ENCODE measurements around the gene ITGA4.

ITGA4 gene

DNA sequence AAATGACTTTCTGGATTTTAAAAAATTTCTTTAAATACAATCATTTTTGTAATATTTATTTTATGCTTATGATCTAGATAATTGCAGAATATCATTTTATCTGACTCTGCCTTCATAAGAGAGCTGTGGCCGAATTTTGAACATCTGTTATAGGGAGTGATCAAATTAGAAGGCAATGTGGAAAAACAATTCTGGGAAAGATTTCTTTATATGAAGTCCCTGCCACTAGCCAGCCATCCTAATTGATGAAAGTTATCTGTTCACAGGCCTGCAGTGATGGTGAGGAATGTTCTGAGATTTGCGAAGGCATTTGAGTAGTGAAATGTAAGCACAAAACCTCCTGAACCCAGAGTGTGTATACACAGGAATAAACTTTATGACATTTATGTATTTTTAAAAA lies 79.5 kb downstream of the ITGA4 start:
- peaks cover 0 to 3% (median 0%) of the 10 kb centered on the region in 5 donors for H3K36me3 ChIP-seq (ENCODE audit: control insufficient read depth in 5 of 5, insufficient read depth in 5 of 5, low read length in 5 of 5)
- H3K27ac ChIP-seq (ENCODE audit: low read depth, low read length) = no peak overlapping the region
- no peak overlapping the region for H3K4me3 ChIP-seq (ENCODE audit: low read depth in 1 of 5, low read length in 5 of 5)
- H3K9ac ChIP-seq (ENCODE audit: low read length in 5 of 5) = no peak overlapping the region
- no peaks in the 10 kb centered on the region for H3K9me3 ChIP-seq (ENCODE audit: control insufficient read depth in 5 of 5, low read length in 5 of 5)
- no peaks in the 10 kb centered on the region for H3K4me1 ChIP-seq (ENCODE audit: control insufficient read depth in 5 of 5, insufficient read depth in 5 of 5, low read length in 5 of 5)
- no peaks in the 10 kb centered on the region for H3K27me3 ChIP-seq (ENCODE audit: control insufficient read depth in 5 of 5, insufficient read depth in 4 of 5, low read length in 5 of 5)

DNA sequence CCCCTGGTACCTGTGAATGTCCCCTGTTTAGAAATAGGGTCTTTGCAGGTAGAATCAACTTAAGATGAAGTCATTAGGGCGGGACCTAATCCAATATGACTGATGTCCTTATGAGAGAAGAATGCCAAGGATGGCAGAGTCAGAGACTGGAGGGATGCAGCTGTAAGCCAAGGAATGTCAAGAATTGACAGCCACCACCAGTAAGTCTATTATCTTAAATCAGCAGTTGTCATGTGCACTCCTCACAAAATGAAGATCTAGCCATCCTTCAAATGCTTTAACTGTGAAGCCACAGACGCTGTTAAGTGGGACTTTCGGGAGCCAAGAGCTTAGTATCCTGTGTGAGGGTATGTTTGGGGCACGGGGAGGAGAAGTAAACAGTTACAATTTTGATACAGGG lies 83.2 kb downstream of the ITGA4 start:
- Histone ChIP-seq H3K27me3 (ENCODE audit: control insufficient read depth in 5 of 5, insufficient read depth in 4 of 5, low read length in 5 of 5) (no peaks in the 10 kb centered on the region), H3K9ac (ENCODE audit: low read length in 5 of 5) (no peak overlapping the region), H3K27ac (ENCODE audit: low read depth, low read length) (no peak overlapping the region), H3K36me3 (ENCODE audit: control insufficient read depth in 5 of 5, insufficient read depth in 5 of 5, low read length in 5 of 5) (peaks cover 0 to 3% (median 0%) of the 10 kb centered on the region in 5 donors), H3K4me1 (ENCODE audit: control insufficient read depth in 5 of 5, insufficient read depth in 5 of 5, low read length in 5 of 5) (no peaks in the 10 kb centered on the region), H3K9me3 (ENCODE audit: control insufficient read depth in 5 of 5, low read length in 5 of 5) (no peaks in the 10 kb centered on the region), H3K4me3 (ENCODE audit: low read depth in 1 of 5, low read length in 5 of 5) (no peak overlapping the region)

DNA sequence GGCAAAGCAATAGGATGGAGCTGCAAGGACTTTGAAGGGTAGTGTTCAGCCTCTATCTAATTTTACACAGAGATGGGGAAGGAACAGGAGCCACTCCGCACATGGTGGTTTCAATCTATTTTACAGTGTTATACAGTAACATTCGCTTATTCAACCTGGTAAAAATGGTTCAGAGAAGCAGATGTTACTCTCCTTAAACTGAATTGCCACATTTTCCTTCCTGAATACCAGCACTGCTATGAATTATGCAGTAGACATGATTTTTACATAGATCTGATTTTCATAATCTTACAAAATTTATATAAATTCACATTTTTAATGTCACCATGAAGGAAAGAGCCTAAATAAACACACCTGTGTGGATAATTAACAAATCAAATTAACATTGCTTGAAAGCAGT lies 85.0 kb downstream of the ITGA4 start:
- peaks cover 0 to 3% (median 0%) of the 10 kb centered on the region in 5 donors for H3K36me3 ChIP-seq (ENCODE audit: control insufficient read depth in 5 of 5, insufficient read depth in 5 of 5, low read length in 5 of 5)
- H3K4me1 ChIP-seq (ENCODE audit: control insufficient read depth in 5 of 5, insufficient read depth in 5 of 5, low read length in 5 of 5) = no peaks in the 10 kb centered on the region
- no peak overlapping the region for H3K9ac ChIP-seq (ENCODE audit: low read length in 5 of 5)
- no peaks in the 10 kb centered on the region for H3K9me3 ChIP-seq (ENCODE audit: control insufficient read depth in 5 of 5, low read length in 5 of 5)
- H3K27me3 ChIP-seq (ENCODE audit: control insufficient read depth in 5 of 5, insufficient read depth in 4 of 5, low read length in 5 of 5) = no peaks in the 10 kb centered on the region
- H3K27ac ChIP-seq (ENCODE audit: low read depth, low read length) = no peak overlapping the region
- H3K4me3 ChIP-seq (ENCODE audit: low read depth in 1 of 5, low read length in 5 of 5) = no peak overlapping the region

DNA sequence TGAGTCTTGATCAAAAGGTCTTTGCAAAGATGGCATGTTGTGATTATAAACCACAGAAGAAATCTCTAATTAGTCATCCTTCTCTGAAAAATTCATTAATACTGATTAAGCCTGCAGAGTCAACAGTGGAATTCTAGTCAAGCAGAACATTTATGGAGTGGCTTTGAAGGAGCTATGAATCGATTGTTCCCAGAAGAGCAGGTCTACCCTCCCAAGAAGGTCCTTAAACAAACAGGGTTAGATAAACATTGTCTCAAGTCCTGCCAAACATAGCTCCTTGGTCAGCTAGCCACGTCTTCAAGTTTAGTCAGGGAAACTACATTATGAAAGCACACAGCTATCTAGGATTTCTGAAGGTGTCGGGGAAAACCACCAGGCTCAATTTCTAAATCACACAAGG lies 88.9 kb downstream of the ITGA4 start:
- H3K9me3 ChIP-seq (ENCODE audit: control insufficient read depth in 5 of 5, low read length in 5 of 5) = no peaks in the 10 kb centered on the region
- H3K9ac ChIP-seq (ENCODE audit: low read length in 5 of 5) = no peak overlapping the region
- H3K27me3 ChIP-seq (ENCODE audit: control insufficient read depth in 5 of 5, insufficient read depth in 4 of 5, low read length in 5 of 5) = no peaks in the 10 kb centered on the region
- H3K27ac ChIP-seq (ENCODE audit: low read depth, low read length) = no peak overlapping the region
- H3K4me3 ChIP-seq (ENCODE audit: low read depth in 1 of 5, low read length in 5 of 5) = no peak overlapping the region
- H3K4me1 ChIP-seq (ENCODE audit: control insufficient read depth in 5 of 5, insufficient read depth in 5 of 5, low read length in 5 of 5) = no peaks in the 10 kb centered on the region
- no peaks in the 10 kb centered on the region for H3K36me3 ChIP-seq (ENCODE audit: control insufficient read depth in 5 of 5, insufficient read depth in 5 of 5, low read length in 5 of 5)

DNA sequence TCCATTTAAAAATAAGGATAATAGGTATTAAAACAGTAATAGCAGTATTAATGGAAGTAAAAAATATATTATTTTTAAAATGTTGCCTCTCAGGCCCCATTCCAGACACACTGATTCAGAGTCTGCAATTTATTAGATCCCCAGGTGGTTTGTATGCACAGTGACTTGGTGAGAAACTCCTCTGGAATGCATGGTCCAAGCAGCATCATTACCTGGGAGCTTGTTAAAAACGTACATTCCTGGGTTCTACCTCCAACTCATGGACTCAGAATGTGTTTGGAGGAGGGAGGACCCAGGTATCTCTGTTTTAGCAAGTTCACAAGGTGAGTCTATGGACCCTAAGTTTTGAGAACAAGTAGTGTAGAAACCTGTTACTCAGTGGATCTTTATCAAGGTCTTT lies 95.6 kb downstream of the ITGA4 start:
- Histone ChIP-seq H3K36me3 (ENCODE audit: control insufficient read depth in 5 of 5, insufficient read depth in 5 of 5, low read length in 5 of 5) (no peaks in the 10 kb centered on the region), H3K4me1 (ENCODE audit: control insufficient read depth in 5 of 5, insufficient read depth in 5 of 5, low read length in 5 of 5) (no peaks in the 10 kb centered on the region), H3K9me3 (ENCODE audit: control insufficient read depth in 5 of 5, low read length in 5 of 5) (no peaks in the 10 kb centered on the region), H3K27me3 (ENCODE audit: control insufficient read depth in 5 of 5, insufficient read depth in 4 of 5, low read length in 5 of 5) (no peaks in the 10 kb centered on the region), H3K27ac (ENCODE audit: low read depth, low read length) (no peak overlapping the region), H3K9ac (ENCODE audit: low read length in 5 of 5) (no peak overlapping the region), H3K4me3 (ENCODE audit: low read depth in 1 of 5, low read length in 5 of 5) (no peak overlapping the region)

DNA sequence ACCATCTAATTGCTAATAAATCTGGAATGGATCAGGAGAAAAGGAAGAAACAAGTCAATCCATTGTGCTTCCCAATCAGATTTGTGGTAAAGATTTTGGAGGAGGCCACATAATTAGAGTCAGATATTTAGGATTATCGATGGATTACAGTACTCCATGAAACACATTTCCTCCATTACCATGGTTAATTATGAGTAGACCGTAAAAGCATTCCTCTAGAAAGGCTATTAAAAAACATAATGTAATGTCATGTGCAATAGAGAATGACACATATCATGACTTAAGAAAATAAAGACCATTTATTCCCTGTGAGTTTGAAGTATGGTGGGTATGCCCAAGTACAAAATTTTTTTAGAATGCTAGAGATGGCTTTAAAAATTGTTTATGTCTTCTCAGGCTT lies 96.1 kb downstream of the ITGA4 start:
- H3K4me1 ChIP-seq (ENCODE audit: control insufficient read depth in 5 of 5, insufficient read depth in 5 of 5, low read length in 5 of 5) = no peaks in the 10 kb centered on the region
- no peaks in the 10 kb centered on the region for H3K36me3 ChIP-seq (ENCODE audit: control insufficient read depth in 5 of 5, insufficient read depth in 5 of 5, low read length in 5 of 5)
- H3K9me3 ChIP-seq (ENCODE audit: control insufficient read depth in 5 of 5, low read length in 5 of 5) = no peaks in the 10 kb centered on the region
- H3K9ac ChIP-seq (ENCODE audit: low read length in 5 of 5) = no peak overlapping the region
- no peak overlapping the region for H3K27ac ChIP-seq (ENCODE audit: low read depth, low read length)
- no peak overlapping the region for H3K4me3 ChIP-seq (ENCODE audit: low read depth in 1 of 5, low read length in 5 of 5)
- no peaks in the 10 kb centered on the region for H3K27me3 ChIP-seq (ENCODE audit: control insufficient read depth in 5 of 5, insufficient read depth in 4 of 5, low read length in 5 of 5)

DNA sequence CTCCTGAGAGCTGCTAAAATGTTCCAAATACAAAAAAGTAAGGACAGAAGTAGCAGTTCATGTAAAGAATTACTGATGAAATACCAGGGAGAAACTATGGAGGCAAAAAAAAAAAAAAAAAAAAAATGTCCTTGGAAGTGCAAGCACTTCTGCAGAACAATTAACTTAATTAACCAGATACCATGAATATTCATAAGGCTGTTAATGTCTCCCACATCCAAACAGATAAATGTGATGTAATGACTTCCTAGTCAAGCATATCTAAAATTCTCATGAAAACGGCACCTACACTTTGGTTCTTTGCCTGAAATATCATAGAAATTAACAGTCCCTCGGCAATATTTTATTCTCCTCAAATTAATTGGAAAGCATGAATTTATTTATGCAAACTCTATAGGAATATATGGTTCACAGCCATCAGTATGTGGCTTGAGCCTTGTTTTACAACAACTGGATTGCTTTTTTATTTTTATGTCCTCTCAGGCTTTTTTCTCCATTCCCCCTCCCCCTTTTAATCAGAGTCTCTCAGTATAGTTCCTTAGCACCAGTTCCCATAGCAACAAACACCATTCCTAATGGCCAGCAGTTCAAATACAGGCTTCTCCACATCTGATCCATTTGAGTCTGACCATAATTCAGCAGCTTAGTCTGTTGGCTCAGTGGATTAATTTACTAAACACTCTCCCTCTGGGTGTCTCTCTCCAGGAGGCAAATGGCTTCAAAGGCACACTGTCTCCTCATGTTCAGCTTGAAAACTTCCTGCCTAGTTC lies 97.1 kb downstream of the ITGA4 start:
- no peaks in the 10 kb centered on the region for H3K27me3 ChIP-seq (ENCODE audit: control insufficient read depth in 5 of 5, insufficient read depth in 4 of 5, low read length in 5 of 5)
- H3K4me3 ChIP-seq (ENCODE audit: low read depth in 1 of 5, low read length in 5 of 5) = no peak overlapping the region
- H3K9ac ChIP-seq (ENCODE audit: low read length in 5 of 5) = no peak overlapping the region

DNA sequence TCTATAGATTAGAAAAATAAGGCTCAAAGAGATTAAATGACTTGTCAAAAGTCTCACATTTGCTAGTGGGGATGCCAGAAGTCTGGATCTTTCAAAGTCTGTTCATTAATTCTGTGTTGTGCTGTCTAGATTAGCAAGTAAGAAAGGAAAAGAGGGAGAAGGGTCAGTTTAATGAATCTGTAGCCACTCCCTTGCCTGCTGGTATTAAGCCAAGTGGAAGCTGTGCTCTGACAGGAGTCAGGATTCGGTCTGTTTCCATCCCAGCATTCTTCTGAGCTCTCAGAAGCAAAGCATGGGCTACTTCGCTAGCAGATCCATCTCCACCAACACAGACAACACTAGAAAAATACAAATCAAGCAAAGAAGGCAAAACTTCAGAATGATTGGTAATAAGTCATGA lies 101.2 kb downstream of the ITGA4 start:
- Histone ChIP-seq H3K4me1 (ENCODE audit: control insufficient read depth in 5 of 5, insufficient read depth in 5 of 5, low read length in 5 of 5) (no peaks in the 10 kb centered on the region), H3K9ac (ENCODE audit: low read length in 5 of 5) (no peak overlapping the region), H3K36me3 (ENCODE audit: control insufficient read depth in 5 of 5, insufficient read depth in 5 of 5, low read length in 5 of 5) (no peaks in the 10 kb centered on the region), H3K4me3 (ENCODE audit: low read depth in 1 of 5, low read length in 5 of 5) (no peak overlapping the region), H3K27me3 (ENCODE audit: control insufficient read depth in 5 of 5, insufficient read depth in 4 of 5, low read length in 5 of 5) (no peaks in the 10 kb centered on the region), H3K27ac (ENCODE audit: low read depth, low read length) (no peak overlapping the region), H3K9me3 (ENCODE audit: control insufficient read depth in 5 of 5, low read length in 5 of 5) (no peaks in the 10 kb centered on the region)

More for the DNA sequence above, 97.1 kb downstream of the ITGA4 start:
- no peaks in the 10 kb centered on the region for H3K4me1 ChIP-seq (ENCODE audit: control insufficient read depth in 5 of 5, insufficient read depth in 5 of 5, low read length in 5 of 5)
- no peak overlapping the region for H3K27ac ChIP-seq (ENCODE audit: low read depth, low read length)
- H3K9me3 ChIP-seq (ENCODE audit: control insufficient read depth in 5 of 5, low read length in 5 of 5) = no peaks in the 10 kb centered on the region
- no peaks in the 10 kb centered on the region for H3K36me3 ChIP-seq (ENCODE audit: control insufficient read depth in 5 of 5, insufficient read depth in 5 of 5, low read length in 5 of 5)

DNA sequence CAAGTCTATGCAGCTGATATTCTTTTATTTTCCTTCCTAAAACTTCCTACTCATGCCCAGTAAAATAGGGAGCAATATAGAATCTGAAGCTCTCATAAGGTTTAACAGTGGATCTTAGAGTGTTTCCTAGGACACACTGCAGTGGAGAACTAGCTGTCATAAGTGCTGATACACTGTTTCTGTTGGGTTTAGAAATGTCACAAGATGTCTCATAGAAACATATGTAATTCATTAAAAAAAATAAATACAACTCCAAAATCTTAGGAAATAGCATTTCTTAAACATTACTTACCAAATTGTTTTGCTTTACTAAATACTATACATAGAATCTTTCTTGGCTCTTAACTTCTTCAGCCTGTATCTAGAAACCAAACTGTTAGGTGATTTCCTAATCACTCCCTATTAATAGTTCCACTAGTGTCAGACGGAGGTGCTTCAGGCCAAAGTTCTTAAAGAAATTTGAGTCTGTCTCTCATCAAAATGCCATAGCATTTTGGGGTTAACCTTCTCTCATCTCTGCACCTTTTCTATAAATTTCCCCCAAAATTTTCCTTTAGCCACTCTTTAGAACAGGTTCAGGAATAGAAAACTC lies 106.0 kb downstream of the ITGA4 start:
- Histone ChIP-seq H3K4me1 (ENCODE audit: control insufficient read depth in 5 of 5, insufficient read depth in 5 of 5, low read length in 5 of 5) (no peaks in the 10 kb centered on the region), H3K9me3 (ENCODE audit: control insufficient read depth in 5 of 5, low read length in 5 of 5) (no peaks in the 10 kb centered on the region), H3K4me3 (ENCODE audit: low read depth in 1 of 5, low read length in 5 of 5) (no peak overlapping the region), H3K9ac (ENCODE audit: low read length in 5 of 5) (no peak overlapping the region), H3K27ac (ENCODE audit: low read depth, low read length) (no peak overlapping the region), H3K36me3 (ENCODE audit: control insufficient read depth in 5 of 5, insufficient read depth in 5 of 5, low read length in 5 of 5) (no peaks in the 10 kb centered on the region), H3K27me3 (ENCODE audit: control insufficient read depth in 5 of 5, insufficient read depth in 4 of 5, low read length in 5 of 5) (no peaks in the 10 kb centered on the region)

DNA sequence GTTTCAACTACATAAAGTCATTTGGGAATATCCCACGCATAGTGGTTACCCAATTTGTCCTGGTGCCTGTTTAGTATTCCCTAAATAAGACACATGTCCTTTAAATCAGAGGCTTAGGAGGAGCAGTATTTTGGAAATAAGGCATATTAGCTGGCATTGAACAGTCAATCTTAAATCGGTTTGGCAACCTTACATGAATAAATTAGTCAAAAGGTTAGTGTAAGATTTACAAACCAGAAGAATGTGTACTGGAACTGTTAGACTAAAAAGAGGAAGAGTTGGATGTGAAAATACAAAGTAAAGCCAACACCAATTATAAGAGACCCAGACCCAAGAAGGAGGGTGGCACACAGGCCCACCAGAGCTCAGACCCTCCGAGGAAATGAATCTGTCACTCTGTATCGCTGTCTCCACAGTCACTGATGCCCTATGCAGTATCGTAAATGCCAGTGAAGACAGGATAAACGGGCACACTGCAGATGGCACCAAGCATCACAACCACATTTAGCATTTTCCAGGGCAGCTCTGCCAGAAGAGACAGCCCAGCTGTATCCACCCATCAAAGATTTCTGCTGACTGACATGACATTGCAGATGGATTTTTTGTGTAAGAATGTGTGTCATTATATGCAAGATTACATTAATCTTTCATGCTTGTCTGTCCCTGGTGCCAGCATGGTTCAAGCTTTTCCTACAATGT lies 109.3 kb downstream of the ITGA4 start:
- no peaks in the 10 kb centered on the region for H3K4me1 ChIP-seq (ENCODE audit: control insufficient read depth in 5 of 5, insufficient read depth in 5 of 5, low read length in 5 of 5)
- no peaks in the 10 kb centered on the region for H3K9me3 ChIP-seq (ENCODE audit: control insufficient read depth in 5 of 5, low read length in 5 of 5)
- H3K27me3 ChIP-seq (ENCODE audit: control insufficient read depth in 5 of 5, insufficient read depth in 4 of 5, low read length in 5 of 5) = no peaks in the 10 kb centered on the region
- no peak overlapping the region for H3K9ac ChIP-seq (ENCODE audit: low read length in 5 of 5)
- no peak overlapping the region for H3K4me3 ChIP-seq (ENCODE audit: low read depth in 1 of 5, low read length in 5 of 5)
- no peaks in the 10 kb centered on the region for H3K36me3 ChIP-seq (ENCODE audit: control insufficient read depth in 5 of 5, insufficient read depth in 5 of 5, low read length in 5 of 5)
- H3K27ac ChIP-seq (ENCODE audit: low read depth, low read length) = no peak overlapping the region

All from subcutaneous abdominal adipose tissue (tissue), 5 donors.